HG03280 (cell line): ENCODE data around the gene ZNF444.
A peak's percentile ranks its signal among the peaks of the same experiment; 100 is the strongest.
"Not testable (repeated sequence)": the region's sequence is repeated elsewhere in the genome, so short reads cannot be mapped to it uniquely, and the experiment has no call there.

Experiments used
- ATAC-seq: cut with Tn5 transposase; IDR thresholded peaks from one replicate; pipeline ENCODE4 v1.9.1; 2021; ENCODE audit warnings: mild to moderate bottlenecking, moderate library complexity; ENCODE audit not compliant: unreplicated experiment

ZNF444 gene

DNA sequence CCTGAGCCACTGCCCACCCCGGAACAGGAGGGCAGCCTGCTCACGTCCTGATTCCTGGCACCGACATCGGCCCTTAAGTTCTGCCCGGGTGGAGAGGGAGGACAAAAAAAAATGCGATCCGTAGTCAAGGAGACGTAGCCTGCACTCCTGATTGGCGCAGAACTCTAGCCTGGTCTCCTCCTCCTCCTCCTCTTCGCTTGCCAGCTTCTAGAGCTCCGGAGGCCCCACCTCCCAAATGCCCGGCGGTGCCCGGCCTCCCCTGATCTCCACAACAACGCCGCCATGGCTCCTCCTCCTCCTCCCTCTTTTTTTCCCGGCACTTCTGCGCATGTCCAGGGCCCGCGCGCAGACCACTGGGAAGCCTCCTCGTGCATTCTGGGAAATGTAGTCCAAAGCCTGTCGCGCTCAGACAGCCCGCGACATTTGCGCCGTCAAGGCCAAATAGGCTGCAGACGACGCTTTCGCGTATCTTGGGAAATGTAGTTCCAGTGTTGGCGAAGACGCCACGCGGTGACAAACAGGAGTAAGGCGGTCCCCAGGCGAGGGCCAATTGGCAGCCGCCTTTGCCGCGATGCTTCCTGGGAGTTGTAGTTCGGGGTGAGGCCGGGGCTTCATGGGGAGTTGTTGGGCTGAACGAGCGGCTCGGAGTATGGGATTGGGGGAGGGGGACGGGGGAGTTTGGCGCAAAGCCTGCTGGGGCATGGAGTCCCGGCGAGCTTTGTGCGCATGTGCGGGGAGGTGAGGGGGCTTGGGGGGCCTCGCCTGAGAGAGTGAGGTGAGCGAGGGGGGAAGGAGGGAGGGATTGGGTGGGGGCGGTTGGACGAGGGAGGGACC, at the start of gene ZNF444:
TSS of gene ZNF444 (plus strand) at position 705 of the 834 bp plus-strand sequence. CDS start 5,625 bp downstream, outside the sequence.
- peak; percentile 90 for ATAC-seq

- ATAC-seq: no peak
Measured at GRCh38 chr19:56091751-56092546, 49.1 kb upstream of the ZNF444 start.

- ATAC-seq: no peak
Measured at GRCh38 chr19:56092685-56093631, 48.1 kb upstream of the ZNF444 start.

- no peak for ATAC-seq
Measured at GRCh38 chr19:56094449-56094848, 46.6 kb upstream of the ZNF444 start.

- ATAC-seq: no peak
Measured at GRCh38 chr19:56096665-56097064, 44.4 kb upstream of the ZNF444 start.

DNA sequence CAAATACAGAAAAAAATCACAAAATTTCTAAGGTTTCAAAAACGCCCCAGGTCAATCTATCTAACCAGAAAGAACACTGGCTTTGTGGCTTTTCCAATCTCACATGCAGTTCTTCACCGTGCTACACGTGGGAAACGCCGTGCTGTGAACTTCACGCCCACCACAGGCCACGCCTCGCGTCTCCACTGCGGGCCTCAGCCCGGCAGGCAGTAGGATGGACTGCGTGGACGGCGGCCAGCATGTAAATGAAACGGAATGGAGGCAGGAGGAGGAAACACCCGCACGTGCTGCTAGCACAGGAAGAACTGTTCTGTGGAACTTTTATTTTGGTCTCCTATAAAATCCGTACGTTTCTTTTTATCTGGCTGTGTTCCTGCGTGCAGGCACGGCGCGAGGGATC, 43.8 kb upstream of the ZNF444 start:
- ATAC-seq: no peak

- no peak for ATAC-seq
Measured at GRCh38 chr19:56097776-56098175, 43.3 kb upstream of the ZNF444 start.

GRCh38 chr19:56098237-56098636, 42.9 kb upstream of the ZNF444 start:
- ATAC-seq: not testable (repeated sequence)

DNA sequence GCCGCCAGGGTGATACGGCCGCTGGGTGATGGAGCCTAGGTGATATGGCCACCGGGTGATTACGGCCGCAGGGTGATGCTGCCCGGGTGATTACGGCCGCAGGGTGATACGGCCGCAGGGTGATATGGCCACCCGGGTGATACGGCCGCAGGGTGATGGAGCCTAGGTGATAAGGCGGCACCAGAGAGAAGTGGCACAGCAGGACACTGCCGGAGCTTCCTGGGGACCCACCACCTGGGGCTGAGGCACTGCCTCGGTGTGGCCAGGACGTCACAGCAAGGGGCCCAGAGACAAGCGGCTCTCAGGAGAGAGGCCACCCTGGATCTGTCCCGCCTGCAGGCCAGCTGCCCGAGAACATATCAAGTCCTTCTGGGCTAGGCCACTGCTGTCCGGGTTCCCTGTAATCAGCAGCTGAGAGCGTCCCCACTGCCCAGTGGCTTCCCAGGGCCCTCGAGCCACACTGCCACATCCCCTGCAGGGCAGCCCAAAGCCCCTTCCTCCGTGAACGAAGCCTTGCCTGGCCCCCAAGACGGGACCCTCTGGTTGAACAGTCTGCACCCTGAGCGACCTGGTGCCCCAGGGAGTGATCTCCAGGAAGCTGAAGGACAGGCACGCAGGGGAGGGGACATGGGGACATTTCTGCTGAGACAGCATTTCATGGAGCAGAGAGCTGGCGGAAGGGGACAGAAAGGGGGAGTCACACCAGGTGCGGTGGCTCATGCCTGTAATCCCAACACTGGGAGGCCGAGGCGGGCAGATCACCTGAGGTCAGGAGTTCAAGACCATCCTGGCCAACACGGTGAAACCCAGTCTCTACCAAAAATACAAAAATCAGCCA, 42.1 kb upstream of the ZNF444 start:
- ATAC-seq: no peak

DNA sequence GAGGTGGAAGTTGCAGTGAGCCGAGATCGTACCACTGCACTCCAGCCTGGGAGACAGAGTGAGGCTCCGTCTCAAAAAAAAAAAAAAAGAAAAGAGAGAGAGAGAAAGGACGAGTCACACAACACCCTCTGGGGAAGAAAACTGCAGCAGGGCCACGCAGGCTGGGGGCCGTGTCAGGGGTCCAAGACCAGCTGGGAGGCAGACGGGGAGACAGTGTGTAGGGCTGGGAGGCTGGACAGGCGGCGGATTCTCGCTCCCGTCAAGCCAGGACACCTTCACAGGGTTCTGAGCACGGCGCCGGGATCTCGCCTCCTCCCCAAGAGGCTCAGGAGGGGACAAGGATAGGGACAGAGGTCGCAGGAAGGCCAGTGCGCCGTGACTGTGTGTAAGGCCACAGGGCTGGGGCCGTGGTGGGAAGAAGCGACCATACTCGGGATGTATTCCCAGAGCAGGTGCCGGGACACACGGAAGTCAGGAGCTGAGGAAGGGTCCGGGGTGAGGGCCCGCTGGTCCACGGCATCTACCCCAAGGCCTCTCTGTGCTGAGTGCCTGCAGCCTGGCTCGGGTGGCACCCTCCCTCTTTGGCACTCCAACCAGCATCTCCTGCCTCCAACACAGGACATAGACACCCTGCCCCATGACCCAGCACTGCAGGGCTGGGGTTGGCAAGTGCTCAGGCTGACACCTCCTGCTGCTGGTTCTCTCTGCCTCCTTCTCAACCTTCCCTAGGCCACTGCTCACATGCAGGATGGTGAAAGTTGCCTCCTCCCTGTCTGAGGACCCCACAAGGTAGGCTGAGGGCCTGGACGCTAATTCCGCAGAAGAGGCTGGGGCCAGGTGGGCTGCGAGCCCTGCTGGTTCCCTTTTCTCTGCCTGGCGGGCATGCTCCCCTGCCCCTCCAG, 41.2 kb upstream of the ZNF444 start:
- no peak for ATAC-seq

DNA sequence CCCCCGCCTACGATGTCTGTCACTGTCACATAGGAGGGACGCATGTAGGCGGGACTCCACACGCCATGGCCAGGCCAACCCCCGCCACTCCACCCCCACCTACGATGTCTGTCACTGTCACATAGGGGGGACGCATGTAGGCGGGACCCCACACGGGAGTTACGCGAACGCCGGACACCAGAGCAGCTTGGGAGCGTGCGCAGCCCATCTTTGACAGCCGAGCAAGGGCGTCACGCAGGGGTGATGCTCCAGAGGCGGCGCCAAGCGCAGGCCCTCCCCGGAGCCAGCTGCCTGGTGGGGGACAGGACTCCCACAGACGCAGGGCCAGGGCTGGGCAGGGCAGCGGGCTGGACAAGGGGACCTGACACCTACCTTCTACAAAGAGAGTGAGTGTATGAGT, 40.0 kb upstream of the ZNF444 start:
- no peak for ATAC-seq

DNA sequence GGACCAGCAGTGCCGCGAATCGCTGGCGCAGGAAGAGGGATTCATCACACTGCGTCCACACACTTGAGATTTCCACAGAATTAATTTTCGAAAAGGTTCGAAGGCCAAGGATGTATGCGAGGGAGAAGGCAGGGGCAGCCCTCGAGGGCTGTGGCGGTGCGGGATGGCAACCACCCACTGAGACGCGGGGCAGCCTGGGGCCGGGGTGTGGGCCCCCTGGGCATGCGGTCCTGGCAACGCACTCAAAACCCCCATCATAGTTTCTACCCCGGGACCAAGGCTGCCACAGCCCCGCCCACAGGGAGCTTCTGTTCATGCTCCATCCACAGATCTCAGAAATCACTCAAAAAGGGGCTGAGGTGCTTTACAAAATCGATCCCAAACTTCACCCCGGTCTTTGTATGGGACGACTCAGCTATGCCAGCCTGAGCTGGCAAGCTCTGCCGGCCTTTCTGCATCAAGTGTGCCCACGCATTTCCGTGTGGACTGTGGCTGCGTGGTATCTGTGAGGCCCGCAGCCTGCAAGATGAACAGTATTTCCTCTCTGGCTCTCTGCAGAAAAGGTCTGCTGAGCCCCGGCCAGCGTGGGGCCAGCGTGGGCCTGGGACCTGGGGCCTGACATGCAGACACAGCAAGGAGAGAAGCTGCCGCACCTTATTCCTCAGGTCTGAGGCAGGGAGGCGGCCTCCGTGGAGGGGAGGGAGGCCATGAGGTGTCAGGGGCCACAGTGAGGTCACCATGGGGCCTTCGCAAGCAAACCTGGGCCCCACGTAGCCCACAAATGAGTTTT, 39.1 kb upstream of the ZNF444 start:
- no peak for ATAC-seq

GRCh38 chr19:56103027-56103614, 38.0 kb upstream of the ZNF444 start:
- ATAC-seq: no peak

GRCh38 chr19:56104423-56104822, 36.7 kb upstream of the ZNF444 start:
- ATAC-seq: no peak

GRCh38 chr19:56105090-56105701, 35.9 kb upstream of the ZNF444 start:
- no peak for ATAC-seq

- ATAC-seq: not testable (repeated sequence)
Measured at GRCh38 chr19:56105831-56106396, 35.2 kb upstream of the ZNF444 start.

DNA sequence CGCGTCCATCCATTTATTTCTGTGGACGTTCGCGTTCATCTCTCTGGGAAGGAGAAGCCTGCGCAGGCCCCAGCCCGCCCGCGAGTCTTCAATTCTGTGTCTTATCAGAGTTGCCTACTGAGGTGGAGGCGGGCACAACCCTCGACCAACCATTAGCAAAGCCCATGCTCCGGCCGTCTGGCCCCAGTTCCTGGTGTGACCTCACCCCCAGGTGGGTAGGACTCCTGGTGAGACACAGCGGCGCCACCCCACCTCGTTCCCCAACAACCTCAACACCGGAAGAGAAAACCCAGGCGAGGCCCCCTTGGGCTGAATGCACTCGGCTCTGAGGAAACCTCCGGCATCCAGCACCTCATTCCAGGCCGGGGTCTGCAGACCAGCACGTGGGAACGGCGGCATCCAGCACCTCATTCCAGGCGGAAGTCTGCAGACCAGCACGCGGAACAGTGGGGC, 34.7 kb upstream of the ZNF444 start:
- ATAC-seq: no peak
